HG03196 (cell line): Measurements from ENCODE around the gene CCR9.
A peak's percentile ranks its signal among the peaks of the same experiment; 100 is the strongest.
"Not testable (repeated sequence)": the region's sequence is repeated elsewhere in the genome, so short reads cannot be mapped to it uniquely, and the experiment has no call there.

Experiments used
- ATAC-seq: cut with Tn5 transposase; IDR thresholded peaks from one replicate; pipeline ENCODE4 v1.9.1; 2021; ENCODE audit not compliant: unreplicated experiment

CCR9 gene

DNA sequence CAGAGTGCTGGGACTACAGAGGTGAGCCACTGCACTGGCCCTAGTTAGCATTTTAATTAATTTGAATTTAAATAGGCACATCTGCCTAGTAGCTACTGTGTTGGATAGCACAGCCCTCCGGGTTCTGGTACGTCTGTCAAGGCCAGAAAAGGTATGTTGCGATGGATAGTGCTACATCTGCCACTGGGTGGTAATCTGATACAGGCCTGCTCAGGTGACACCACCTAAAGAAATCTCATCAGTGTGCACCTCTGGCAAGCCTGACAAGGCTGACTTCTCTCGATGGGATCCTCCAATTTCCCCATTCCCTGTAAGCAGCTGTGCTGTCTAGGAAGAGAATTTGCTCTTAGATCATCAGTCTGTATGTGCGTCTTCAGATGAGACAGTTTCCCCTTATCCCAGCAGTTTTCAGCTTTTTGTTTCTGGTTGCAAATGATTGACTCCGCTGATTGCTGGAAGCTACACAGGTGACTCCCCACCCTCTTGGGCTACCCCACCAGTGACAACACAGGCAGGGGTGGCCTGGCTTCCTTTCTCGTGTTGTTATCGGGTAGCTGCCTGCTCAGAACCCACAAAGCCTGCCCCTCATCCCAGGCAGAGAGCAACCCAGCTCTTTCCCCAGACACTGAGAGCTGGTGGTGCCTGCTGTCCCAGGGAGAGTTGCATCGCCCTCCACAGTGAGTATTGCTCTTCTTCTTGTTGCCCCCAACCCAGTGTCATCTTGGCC lies at the start of gene CCR9:
Gene CCR9 (plus strand): TSS at position 565 of the 727 bp plus-strand sequence. CDS start 8,391 bp downstream, outside the sequence.
- ATAC-seq, result no peak

- no peak for ATAC-seq
These were observed 47.9 kb upstream of the CCR9 start for GRCh38 chr3:45838466-45838865.

DNA sequence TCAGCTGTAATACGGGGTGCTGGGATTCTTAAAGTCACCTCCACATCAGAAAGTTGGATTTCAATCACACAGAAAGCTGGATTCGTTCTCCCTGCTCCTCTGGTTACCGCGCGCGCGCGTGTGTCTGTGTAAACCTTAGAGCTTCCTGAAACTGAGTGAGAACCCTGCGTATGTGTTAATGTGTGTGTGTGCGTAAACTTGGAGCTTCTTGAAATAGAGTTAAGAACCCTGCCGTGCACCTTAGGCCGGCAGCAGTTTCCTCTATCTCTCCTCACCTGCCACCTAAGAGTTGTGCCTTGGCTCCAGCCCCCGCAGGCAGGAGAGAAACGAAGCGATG lies 45.0 kb upstream of the CCR9 start:
- ATAC-seq, result peak; percentile 13

DNA sequence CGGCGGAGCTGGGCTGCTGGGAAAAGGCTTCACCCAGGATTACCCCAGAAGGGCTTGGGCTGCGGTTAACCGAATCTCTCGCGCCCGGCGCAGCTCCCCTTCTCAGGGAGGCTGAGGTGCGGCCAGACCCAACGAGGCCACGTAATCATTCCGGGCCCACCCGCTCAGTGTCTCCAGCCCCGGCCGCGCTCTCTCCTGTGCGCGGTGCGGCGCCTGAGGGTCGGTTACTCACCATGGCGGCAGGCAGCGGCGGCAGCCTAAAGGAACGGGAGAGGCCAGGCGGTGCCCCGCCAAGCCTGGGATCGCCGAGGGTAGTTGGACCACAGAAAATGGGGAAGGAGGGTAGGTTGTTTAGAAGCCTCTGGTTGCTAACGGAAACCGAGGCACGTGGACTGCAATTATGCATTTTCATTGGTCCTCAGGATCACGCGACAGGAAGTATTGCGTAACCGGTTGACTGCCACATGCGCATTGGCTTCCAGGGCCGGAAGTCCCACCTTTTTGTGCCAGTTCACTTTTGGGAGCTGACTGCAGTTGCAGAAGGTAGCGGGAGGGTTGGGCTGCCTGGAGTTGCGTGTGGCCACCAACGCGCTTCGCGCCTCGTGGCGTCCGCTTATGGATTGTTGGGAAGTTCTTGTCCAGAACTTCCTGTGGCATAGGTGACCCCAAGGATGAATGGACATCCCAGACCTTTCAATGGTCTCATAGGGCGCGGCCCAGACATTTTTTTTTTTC lies 44.4 kb upstream of the CCR9 start, which contains the start of gene LZTFL1:
Gene LZTFL1 (minus strand): TSS at position 363 of the 735 bp plus-strand sequence. CDS start 128 bp downstream, at position 235.
- ATAC-seq, result peak; percentile 86

DNA sequence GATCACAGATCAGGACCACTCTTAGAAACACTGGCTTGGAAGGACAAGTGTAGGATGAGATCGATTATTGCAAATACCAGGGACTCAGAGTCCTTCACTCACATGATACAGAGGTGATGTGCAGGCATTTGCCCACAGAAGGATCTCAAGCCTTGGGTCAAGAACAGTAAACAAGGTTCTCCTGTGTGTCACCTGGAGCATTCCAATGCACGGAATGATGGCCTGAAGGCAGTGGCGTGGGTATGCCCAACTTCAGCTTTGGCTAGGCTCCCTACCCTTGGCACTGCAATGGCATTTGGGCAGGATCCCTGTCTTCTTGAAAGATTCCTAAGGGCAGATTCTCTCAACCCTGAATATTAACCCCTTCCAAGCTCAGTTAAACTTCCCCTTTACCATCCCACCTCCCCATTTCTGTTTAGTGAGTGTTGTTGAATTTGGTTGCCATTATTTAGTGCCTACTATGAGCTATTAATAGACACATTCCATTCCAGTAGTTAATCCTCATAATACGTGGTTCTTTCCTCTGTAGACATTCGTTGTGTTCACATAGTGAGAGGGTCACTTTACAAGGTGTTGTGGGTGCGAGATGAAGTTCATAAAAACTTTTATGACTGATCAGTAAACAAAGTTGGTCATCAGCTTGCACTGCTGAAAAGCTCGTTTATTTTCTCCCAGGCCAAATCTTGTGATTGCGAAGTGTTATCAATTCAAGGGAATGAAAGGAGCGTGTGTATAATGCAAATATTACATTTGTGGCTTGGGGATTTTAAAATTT lies 43.3 kb upstream of the CCR9 start:
- no peak for ATAC-seq

DNA sequence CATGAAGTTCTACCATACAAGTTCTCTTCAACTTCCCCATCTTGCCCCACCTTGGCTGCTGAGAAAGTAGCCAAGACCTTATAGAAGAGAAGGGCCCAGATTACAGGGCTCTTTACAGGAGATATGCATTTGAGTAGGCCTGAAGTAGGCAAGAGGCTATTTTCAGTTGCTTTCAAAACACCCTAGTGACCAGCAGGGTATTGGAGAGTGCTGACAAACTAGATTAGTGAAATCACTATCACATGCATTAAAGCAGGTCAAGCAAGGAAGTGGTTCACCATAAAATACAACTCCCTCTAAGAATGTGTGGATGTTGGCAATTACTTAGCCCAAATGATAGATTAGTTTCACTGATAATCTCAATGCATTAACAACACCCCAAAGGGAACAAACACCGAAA lies 41.7 kb upstream of the CCR9 start:
- no peak for ATAC-seq

DNA sequence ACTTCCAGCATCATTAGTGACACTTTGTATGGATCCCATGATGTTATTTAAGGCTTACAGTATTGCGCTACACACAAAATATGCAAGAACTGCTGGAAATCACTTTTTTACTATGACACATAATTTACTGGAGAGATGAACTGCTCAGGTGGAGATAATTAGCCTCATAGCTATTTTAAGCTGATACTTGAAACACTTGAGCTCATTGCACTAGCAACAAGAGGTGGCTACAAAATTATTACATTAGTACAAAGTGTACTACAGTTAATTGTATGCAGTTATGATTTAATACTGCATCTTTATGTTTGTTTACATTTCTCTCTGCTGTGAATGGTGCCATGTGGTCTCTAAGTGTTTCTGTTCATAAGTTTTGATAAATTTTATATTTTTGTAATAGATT lies 38.0 kb upstream of the CCR9 start:
- no peak for ATAC-seq

DNA sequence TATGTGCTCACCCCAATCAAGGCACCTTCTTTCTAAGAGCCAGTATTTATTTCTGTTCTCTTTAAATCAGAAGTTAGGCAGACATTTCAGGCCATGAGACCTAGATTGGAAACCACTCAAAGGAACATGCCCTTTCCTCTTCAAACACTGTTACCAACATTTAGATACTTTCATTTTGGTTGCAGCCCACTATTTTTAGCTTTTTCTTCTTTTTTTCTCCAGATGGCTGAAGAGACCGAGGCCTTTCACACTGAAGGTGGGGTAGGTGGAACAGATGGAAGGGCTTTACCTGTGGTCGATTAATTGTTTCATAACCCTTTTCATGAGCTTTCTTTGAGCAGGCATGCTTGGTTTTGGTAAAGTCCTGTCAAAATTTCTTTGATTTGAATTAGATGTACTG lies 33.5 kb upstream of the CCR9 start:
- no peak for ATAC-seq

GRCh38 chr3:45856323-45856722 lies 30.0 kb upstream of the CCR9 start:
- ATAC-seq, result not testable (repeated sequence)

- not testable (repeated sequence) for ATAC-seq
These were observed 29.3 kb upstream of the CCR9 start for GRCh38 chr3:45857024-45857423.

DNA sequence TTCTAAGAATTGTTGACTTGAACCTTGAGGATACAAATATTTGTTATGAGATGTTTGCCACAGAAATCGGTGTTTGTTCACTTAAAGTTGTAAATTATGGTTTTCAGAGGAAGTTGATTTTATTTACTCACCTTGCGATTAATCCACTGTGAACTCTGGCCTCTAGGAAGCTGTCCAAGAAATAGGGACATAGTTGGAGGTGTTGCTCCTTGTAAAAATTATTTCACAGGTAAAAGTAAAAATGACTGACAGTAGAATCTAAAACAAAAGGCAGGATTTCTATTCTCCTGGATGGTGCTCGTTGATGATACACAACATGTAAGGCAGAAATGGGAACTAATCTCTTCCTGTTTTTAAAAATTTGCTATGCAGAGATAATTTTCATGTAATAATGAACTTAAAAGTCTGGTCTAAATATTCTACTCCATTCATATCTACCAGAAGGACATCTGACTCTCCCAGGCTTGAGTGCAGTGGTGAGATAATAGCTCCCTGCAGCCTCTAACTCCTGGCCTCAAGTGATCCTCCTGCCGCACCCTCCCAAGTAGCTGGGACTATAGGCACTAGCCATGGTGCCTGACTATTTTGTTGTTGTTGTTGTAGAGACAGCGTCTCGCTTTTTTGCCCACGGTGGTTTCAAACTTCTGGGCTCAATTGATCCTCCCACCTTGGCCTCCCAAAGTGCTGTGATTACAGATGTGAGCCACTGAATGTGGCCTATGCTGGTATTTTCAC lies 27.4 kb upstream of the CCR9 start:
- no peak for ATAC-seq

DNA sequence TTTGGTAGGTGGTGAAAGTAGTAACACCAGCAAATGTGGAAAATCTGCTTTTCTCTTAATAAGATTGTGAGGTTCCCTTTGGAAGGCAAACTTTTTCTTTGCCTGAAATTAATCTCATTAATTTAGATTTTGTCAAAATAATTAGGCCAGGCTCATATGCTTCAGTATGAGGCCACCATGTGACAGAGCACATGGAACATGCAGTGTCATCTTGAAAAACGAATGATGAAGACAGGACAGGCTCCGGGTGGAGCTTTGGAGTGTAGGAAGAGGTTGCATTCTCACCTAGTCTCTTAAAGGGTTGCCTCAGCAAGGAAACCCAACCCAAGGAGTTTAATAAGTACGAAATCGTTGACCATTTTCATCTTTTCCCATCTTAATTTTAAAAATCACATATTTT lies 25.9 kb upstream of the CCR9 start:
- no peak for ATAC-seq

DNA sequence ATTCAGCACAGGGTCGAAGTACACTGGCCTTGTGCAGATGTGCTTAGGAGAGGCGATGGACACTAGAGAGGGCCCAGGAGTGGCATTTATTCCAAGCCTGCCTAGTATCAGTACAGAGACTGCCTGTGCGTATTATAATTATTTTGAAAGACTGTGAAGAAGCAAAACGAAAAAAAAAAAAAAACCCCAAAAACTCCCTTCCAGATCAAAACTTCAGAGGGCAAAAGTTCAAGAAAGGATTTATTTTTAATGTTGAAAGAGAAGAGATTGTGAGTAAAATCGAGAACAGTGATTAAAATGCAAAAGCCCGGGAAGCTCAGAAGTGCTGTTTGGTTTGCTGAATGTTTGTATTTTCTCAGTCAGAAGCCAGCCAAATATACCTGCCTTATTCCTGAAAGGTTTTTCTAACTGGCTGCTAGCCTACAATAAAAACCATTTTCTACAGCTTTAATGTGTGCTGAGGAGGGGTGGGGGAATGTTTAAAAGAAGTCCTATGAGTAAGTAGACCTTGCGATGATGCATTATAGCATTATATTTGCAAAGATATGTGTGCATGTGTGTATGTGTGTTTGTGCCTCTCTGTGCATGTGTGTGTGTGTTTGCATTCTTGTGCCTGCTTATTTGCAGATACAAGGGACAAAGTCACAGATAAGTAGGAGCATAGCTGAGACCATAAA lies 25.2 kb upstream of the CCR9 start:
- ATAC-seq, result peak; percentile 47

DNA sequence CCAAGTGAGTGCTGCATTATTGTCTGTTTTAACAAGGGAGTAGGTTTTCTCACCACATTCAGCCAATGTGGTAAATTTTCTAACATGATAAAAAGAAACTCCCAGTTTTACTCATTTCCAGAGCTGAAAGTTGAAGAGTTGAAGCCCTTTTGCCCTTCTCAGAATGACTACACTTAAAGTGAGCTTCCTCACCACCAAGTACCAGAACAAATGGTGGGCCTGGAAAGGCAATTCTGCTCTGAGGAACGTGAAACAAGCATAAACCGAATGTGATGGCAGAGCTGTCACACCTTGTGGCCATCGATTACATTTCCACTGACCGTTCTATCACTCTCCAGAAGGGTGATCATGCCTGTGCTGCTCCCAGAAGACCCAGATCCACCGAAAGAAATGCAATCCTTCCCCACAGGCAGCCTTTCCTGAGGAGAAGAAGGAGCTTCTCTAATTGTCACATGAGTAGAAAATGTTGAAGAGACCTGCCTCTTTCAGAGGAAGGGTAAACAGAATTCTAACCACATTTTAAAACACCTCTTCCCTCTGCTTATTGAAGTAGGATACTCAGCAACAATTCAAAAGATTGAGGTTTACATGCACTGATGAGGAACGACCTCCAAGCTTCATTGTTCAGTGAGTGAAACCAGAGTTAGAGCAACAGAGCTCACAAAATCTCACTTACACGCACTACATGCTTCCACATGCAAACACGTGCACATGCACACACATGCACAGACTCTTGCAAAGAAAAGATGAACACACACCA lies 21.4 kb upstream of the CCR9 start:
- ATAC-seq, result peak; percentile 48

DNA sequence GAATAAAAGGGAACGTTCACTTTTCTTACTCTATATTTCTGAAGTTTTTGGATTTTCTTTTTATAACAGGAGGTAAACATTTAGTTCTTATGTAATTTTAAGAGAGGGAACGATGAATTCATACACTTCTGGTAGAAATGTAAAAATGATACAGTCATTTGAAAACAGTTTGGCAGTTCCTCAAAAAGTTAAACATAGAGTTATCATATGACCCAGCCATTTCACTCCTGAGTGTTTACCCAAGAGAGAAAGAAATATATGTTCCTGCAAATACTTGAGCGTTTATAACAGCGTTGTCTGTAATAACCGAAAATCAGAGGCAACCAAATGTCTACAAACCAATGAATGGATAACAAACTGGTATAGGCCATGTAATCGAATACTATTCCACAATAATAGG lies 20.8 kb upstream of the CCR9 start:
- no peak for ATAC-seq

GRCh38 chr3:45868213-45868612 lies 18.1 kb upstream of the CCR9 start:
- ATAC-seq, result no peak

DNA sequence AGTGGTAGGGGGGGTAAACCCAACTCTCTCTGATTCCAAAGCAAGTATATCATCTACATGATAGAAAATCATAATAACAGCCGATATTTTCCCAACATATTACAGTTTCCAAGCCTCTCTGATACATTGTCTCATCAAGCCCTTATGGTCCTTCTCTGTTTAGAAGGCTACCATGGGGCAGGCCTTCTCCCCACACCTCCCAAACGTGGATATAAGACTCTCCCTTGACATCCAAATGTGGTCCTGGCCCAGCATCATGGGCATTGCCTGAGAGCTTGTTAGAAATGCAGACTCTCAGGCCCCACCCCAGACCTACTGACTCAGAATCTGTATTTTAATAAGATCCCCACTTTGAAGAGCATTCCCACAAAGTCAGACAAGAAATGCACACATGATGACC lies 17.7 kb upstream of the CCR9 start:
- no peak for ATAC-seq

DNA sequence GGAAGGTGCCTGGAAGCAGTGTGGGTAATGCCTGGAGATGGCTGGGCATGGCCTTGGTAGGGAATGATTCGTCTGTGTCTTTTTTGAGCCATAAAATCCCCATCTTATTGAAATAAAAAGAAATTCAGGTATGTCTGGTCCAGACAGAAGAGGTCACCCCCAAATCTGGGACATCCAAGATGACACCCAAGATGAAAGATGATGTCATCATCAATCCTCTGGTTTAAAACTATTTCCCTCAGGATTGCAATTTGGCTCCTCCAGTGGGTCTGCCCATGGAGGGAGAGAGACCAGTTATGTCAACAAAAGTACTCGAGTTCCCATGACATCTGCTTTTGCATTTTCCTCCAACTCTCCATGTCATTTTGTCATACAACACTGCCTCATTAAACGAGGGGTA lies 16.7 kb upstream of the CCR9 start:
- ATAC-seq, result no peak

DNA sequence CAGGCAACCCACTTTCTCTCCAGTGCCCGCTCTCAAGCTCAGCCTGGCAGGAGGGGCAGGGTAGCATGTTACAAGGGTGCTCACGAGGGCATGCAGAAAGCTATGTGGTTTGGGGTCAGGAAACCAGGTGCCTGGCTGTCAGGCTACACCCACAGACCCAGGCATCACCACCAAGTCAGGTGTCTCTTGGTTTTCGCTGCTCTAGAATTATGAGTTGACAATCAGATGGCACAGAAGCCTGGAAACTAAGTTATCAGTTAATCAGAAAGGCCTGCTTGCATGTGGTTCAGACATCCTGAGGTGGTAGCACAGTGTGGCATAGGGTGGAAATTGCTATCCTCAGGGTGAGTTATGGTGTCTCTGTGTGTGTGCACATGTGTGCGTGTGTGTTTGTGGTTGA lies 16.2 kb upstream of the CCR9 start:
- no peak for ATAC-seq

DNA sequence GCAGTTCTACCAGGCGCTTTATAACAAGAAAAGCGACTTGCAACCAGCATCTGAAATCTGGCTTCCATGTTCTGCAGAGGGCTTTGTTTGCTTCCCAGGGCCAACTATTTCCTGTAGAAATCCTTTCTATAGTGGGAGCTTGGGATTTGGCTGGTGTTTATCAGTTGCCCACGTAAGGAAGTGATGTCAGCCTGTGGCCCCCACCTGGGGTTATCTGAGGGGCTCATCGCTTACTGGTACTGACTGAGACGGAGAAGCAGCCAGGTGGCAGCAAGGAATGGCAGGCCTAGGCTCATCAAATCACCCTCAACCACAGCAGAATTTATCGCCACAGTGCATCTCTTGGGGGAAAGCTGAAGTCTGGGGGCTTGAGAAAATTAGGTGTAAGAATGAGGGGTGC lies 14.6 kb upstream of the CCR9 start:
- ATAC-seq, result no peak
